ENCODE measurements around the gene ZNF620. TPM values are rescaled to one million over a fixed set of nuclear protein-coding genes. Genes with fewer than 3 reads are reported as not detected.

Gene ZNF620
- total RNA-seq, 1 donor from 2014 or later: 1.0 TPM

DNA sequence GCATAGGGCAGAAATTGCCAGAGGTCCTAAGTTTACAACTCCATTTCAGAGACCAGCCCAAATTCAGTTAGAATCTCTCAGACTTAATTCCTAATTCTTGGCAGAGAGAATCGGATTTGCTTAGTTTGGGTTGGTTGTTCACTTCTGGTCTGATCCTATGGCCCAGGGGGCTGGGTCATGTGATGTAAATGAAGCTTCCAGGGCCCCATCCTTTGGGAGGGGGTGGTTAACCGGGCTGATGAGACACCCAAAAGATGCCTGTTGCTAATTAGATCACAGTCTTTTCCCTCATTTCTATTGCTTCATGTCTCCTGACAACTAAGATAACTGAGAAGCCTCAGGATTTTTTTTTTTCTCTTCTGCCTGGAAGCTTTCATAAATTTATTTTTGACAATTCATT, 11.1 kb upstream of the ZNF620 start:
- ATAC-seq (ENCODE audit: poor library complexity) (no peak), DNase-seq (no peak)
- intact Hi-C loops (cut with DNase I): no loop called here

DNA sequence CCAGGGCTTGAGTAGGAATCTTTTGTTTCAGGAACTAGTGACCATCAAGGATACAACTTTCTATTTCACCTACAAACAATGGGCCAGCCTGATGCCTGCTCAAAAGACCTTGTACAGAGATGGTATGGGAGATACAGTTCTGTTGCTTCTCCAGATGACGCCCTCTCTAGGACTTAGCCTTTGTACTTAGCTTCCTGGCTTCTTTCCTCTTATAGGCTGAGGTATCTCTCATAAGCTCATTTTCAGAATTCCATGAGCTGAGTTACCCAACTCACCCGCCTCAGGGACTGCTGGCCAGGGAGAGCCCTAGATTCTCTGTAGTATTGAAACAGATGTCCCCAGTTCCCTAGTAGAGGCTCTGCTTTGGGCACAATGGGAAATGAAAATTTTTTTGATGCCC, 8.6 kb upstream of the ZNF620 start:
- intact Hi-C loops (cut with DNase I): no loop called here
- ATAC-seq (ENCODE audit: poor library complexity) (no peak), DNase-seq (no peak)

DNA sequence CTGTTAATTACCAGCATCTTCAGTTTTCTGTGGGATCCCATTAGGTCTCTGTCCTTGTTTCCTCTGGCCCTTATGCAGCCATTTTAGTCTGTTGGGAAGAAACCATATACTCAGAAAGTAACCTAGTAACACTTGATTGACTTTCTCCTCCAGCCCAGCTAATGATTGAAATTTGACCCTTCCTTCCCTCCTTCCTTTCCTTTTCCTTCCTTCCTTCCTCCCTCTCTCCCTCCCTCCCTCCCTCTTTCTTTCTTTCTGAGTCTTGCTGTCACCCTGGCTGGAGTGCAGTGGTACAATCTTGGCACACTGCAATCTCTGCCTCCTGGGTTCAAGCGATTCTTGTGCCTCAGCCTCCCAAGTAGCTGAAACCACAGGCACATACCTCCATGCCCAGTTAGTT, 5.9 kb upstream of the ZNF620 start:
- intact Hi-C loops (cut with DNase I): no loop called here
- ATAC-seq (ENCODE audit: poor library complexity): no peak

GRCh38 chr3:40502034-40502433, 3.8 kb upstream of the ZNF620 start:
- intact Hi-C loops (cut with DNase I): no loop called here
- ATAC-seq (ENCODE audit: poor library complexity) (no peak), DNase-seq (no peak)

More for the DNA sequence above, 5.9 kb upstream of the ZNF620 start:
- no peak for DNase-seq

- no peak for ATAC-seq (ENCODE audit: poor library complexity)
- DNase-seq: no peak
- intact Hi-C loops (cut with DNase I): no loop called here
These were observed 1.0 kb upstream of the ZNF620 start for GRCh38 chr3:40504636-40505430.

DNA sequence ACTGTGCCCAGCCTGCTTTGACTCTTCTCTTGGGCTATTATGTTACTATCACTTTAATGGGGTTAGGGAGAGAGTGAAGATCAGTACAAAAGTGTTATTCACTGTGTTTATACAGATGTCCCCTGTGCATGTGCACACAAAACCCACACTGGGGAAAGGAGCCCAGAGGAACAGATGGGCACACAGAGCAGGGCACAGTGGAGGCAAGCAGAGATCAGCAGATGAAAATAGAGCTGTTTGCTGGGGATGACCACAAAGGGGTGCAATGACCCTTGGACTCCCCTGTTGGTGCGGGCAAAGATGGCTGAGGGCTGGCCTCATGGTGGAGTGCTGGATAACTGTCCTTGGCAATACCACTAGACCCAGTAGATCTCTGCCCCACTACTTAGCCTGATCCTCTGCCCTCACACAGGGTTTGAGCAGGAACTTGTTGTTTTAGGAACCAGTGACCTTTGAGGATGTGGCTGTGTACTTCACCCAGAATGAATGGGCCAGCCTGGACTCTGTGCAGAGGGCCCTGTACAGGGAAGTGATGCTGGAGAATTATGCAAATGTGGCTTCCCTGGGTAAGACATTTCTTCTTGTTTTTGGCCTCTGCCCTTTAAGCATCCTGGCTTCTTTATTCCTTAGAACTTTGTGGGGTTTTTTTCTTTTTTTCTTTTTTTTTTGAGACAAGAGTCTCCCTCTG, 5.3 kb downstream of the ZNF620 start:
- intact Hi-C loops (cut with DNase I): no loop called here
- ATAC-seq (ENCODE audit: poor library complexity): no peak

DNA sequence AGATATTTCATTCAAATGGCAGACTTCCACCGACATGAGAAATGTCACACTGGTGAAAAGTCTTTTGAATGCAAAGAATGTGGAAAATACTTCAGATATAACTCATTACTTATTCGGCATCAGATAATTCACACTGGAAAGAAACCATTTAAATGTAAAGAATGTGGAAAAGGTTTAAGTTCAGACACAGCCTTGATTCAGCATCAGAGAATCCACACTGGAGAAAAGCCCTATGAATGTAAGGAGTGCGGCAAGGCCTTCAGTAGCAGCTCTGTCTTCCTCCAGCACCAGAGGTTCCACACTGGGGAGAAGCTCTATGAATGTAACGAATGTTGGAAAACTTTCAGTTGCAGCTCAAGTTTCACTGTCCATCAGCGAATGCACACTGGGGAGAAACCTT, 10.4 kb downstream of the ZNF620 start:
- DNase-seq (no peak), ATAC-seq (ENCODE audit: poor library complexity) (no peak)
- intact Hi-C loops (cut with DNase I): no loop called here

More for the DNA sequence above, 5.3 kb downstream of the ZNF620 start:
- DNase-seq: no peak

- DNase-seq (no peak), ATAC-seq (ENCODE audit: poor library complexity) (no peak)
- intact Hi-C loops (cut with DNase I): no loop called here
These were observed 12.2 kb downstream of the ZNF620 start for GRCh38 chr3:40518067-40518466.

- DNase-seq (no peak), ATAC-seq (ENCODE audit: poor library complexity) (no peak)
These were observed 13.0 kb downstream of the ZNF620 start for GRCh38 chr3:40518848-40519247.

DNA sequence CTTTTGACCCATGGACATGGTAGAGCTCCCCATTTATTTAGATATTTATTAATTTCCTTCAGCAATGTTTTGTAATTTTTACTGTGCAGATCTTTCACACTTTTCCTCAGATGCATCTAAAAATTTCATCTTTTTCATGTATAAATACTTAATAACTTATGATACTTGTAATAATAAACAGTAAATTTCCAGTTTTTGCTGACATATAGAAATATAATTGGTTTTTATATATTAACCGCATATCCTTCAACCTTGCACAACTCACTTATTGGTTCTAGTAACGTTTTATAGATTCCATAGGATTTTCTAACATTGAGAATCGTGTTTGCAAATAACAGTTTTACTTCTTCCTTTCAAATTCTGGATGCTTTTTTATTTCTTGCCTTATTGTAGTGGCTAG, 15.4 kb downstream of the ZNF620 start:
- DNase-seq (no peak), ATAC-seq (ENCODE audit: poor library complexity) (no peak)
- intact Hi-C loops (cut with DNase I): loop anchor here (10.0 kb wide), 1 partner anchor 66 kb away; the partner anchor contains the start of gene RPL14

More at GRCh38 chr3:40518848-40519247, 13.0 kb downstream of the ZNF620 start:
- intact Hi-C loops (cut with DNase I): no loop called here

- DNase-seq: no peak
- peak; percentile 60 for ATAC-seq (ENCODE audit: poor library complexity)
- intact Hi-C loops (cut with DNase I): loop anchor here (10.0 kb wide), 1 partner anchor 69 kb away; the partner anchor contains the start of gene RPL14
These were observed 17.9 kb downstream of the ZNF620 start for GRCh38 chr3:40523781-40524180.

GRCh38 chr3:40524222-40524567, 18.4 kb downstream of the ZNF620 start:
- intact Hi-C loops (cut with DNase I): loop anchor here (10.0 kb wide), 1 partner anchor 69 kb away; the partner anchor contains the start of gene RPL14
- no peak for ATAC-seq (ENCODE audit: poor library complexity)

DNA sequence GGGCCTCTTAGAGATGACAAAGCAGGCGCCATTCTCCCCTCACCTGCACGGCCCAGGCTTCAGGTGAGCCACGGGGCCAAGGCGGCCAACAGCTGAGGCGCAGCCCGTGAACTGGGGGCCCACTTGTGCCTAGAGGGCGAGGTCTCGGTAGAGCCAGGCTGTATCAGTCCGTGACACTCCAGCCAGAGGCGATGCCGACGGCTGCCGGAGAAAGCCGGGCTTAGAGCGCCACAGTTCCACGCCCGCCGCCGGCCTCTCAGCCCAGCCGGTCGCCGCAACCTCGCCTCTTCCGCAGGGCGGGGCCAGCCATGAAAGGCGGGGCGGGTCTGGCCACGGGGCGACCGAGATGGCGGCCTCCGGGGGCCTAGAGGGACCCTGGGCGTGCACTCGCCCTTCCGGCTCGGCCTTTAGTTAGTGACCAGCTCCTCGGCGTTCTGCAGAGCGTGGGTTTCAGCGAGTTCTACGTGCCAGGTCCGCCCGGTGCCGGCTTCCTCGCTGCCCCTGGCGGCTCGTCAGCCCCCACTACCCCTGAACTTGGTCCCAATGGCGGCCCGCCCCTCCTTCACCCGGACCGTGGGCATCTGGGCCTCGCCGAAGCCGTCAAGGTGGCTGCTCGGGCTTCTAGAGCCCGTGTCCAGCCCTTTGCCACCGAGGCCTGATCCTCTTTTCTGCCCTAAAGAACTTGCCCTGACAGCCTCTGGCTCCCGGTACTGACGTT, 18.9 kb downstream of the ZNF620 start, which contains the start of gene ZNF621:
Gene ZNF621 (plus strand): TSS at position 393 of the 718 bp plus-strand sequence. CDS start 881 bp downstream, outside the sequence.
- intact Hi-C loops (cut with DNase I): loop anchor here (10.0 kb wide), 1 partner anchor 70 kb away; the partner anchor contains the start of gene RPL14
- ATAC-seq (ENCODE audit: poor library complexity) (peak; percentile 99), DNase-seq (peak; percentile 95)

More at GRCh38 chr3:40524222-40524567, 18.4 kb downstream of the ZNF620 start:
- no peak for DNase-seq

GRCh38 chr3:40528426-40528825, 22.6 kb downstream of the ZNF620 start:
- DNase-seq (no peak), ATAC-seq (ENCODE audit: poor library complexity) (no peak)
- intact Hi-C loops (cut with DNase I): loop anchor here (10.0 kb wide), 1 partner anchor 74 kb away; the partner anchor contains the start of gene RPL14

DNA sequence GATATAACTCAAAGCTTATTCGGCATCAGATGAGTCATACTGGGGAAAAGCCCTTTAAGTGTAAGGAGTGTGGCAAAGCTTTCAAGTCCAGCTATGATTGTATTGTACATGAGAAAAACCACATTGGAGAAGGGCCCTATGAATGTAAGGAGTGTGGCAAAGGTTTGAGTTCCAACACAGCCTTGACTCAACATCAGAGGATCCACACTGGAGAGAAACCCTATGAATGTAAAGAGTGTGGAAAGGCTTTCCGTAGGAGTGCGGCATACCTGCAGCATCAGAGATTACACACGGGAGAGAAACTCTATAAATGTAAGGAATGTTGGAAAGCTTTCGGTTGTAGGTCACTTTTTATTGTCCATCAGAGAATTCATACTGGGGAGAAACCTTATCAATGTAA, 26.4 kb downstream of the ZNF620 start:
- ATAC-seq (ENCODE audit: poor library complexity) (no peak), DNase-seq (no peak)
- intact Hi-C loops (cut with DNase I): no loop called here

- ATAC-seq (ENCODE audit: poor library complexity) (no peak), DNase-seq (no peak)
- intact Hi-C loops (cut with DNase I): no loop called here
These were observed 28.4 kb downstream of the ZNF620 start for GRCh38 chr3:40534283-40534682.

DNA sequence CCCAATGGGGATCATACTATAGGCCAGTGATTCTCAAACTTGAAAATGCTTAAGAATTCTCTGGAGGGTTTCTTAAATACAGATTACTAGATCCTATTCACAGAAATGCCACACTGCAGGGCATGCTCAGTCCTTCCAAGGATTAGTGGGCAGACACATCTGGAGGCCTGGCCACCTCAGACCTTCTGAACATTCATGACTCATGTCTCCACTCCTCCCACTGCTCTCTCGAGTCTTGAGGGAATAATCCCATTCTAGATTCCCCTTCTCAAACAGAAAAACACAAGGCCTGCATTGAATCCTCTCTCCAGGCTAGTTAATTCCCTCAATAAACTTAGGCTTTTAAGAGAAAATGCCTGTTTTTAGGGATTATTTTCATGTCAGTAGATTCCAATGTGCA, 41.0 kb downstream of the ZNF620 start:
- intact Hi-C loops (cut with DNase I): no loop called here
- ATAC-seq (ENCODE audit: poor library complexity) (no peak), DNase-seq (no peak)

DNA sequence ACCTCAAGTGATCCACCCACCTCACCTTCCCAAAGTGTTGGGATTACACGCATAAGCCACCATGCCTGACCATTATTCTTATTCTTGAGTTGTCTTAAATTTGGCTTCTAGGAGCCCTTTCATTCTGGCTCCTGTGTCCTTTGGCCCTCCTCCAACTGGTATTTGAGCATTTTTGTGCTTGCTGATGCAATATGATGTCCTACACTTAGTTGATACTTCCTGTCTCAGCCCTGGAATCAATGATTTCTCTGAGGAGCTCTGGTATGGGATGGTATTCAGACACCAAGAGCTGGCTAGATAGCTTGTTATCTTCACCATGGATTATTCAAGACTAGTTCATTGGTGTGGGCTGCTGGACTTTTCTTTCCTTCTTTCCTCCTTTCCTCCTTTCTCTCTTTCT, 44.3 kb downstream of the ZNF620 start:
- intact Hi-C loops (cut with DNase I): no loop called here
- no peak for DNase-seq
- no peak for ATAC-seq (ENCODE audit: poor library complexity)

DNA sequence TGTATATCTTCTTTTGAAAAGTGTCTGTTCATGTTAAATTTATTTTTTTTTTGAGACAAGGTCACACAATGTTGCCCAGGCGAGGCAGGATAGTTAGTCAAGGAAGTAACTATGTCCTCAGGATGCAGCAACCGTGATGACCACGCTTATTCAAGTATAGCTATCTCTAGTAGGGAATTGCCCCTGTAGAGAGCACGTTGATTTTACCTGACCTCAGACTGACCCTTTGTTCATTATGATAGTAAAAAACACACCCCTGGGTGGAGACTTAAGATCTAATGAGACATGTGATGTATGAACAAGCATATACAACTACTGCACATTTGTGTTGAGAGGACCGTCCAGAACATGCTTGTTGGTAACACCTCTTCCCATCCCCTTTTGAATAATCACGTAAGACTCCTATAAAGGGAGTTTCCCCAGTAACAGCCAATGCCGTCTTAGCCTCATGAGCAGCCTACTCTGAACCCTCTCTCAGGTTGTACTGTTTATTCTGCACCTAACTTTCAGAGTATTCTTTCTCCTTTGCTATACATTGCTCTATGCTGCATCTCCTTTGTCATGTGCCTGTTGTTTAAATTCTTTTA, 51.8 kb downstream of the ZNF620 start:
- ATAC-seq (ENCODE audit: poor library complexity): no peak
- intact Hi-C loops (cut with DNase I): no loop called here
- no peak for DNase-seq
